GM19238 (cell line): Measurements from ENCODE around the gene DPH3.

ENCODE experiments used
- DNase-seq: peaks from one replicate; pipeline ENCODE4 v3.0.0; 2011; ENCODE audit warnings: low spot score; ENCODE audit not compliant: insufficient read length

The DPH3 gene

DNA sequence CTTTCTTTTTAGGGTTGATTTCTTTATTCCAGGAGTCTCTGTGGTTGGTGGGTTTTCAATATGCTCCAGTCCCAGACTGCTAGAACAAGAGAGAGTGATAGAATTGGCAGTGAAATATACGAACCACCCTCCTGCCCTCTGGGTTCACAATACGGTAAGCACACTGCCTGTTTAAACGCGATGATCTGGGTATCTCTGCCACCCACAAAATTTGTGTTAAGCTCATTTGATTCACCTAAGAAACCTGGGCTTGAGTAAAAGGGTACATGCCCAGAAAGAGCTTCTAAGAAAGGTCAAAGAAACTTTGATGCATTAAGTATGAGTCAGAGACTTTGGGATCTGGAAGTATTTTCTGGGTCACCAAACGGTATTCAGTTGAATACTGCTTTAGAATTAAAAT, 30.1 kb upstream of the DPH3 start:
- DNase-seq, result no peak

DNA sequence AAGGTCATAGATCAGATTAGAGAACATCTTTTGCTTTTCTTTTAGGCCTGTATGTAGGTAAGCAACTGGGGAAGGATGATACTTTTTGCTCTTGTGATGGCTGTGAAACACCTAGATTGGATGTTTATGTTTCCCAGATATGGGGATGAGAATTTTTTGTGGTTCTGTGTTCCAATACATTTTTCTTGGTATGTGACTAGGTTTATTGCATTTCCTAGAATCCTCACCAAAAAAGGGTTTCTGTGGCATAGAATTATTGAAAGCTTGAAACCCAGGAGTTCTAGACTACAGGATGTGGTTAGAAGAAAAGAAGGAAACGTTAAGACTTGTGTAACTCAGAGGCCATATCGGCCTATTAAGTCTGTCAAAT, 26.1 kb upstream of the DPH3 start:
- no peak for DNase-seq

DNA sequence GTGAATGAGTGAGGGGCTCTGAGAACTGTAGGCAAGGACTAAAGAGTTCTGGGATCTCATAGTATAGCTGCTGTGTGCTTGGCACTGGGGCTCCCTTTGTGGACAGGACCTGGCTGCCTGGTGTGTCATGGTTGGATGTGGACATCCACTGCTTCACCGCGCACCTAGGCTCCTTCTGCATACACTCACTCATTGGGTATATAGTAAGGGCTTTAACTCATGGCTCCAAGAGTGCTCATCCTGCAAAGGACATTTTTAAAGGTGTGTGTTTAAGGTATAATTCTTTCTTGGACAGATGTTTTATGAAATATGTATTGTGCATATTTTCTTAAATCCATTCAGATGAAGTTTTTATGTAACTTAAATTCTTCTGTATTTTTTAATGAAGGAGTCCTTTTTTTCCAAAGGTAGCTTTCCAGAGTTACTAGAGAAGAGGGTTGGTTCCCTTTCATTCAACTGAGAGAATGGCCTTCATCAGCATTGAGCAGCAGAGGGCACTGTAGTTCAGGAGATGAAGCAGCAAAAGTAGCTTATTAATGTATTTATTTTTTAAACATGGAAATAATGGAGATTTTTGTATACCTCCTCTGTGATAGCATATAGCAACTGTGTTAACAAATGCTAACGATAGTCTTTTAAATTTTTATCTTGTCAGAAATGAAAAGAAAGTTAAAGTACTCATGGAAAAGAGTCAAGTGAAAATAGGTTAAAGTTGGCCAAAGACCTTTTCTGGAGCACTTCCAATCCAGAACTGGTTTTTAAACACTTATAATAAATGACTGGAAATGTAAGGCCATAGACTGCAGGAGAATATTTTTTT, 25.5 kb upstream of the DPH3 start:
- DNase-seq, result no peak

DNA sequence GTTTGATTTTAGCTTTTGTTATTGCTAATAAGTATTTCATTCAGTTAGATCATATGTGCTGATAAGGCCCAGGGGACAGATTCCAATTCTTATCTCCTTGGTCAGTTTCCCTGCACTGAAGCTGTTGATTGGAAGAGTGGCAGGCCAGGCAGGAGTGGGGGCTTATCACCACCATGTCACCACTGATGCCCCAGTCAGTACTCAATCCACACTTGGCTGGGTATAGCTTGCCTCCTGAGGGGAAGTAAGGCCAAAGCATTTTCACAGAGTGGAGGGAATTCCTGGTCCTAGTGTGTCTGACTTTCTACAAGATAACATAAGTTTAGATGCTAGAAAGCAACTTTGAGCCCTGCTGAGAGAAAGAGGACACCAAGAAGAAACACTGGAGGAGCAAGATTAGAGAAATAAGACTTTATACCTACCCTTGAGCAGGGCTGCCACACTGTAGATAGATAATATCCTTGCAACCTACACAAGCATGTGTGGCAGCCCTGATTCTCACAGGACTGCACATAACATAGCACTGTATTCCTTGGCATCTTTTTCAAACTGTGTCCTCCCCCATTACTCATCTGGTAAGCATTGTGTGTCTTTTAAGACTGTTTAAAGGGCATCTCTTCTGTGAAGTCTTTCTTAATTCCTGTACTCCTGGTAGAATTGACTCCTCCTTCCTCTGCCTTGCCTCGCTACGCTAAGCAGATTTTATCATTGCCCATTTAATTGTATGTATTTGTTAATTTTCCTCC, 24.6 kb upstream of the DPH3 start:
- no peak for DNase-seq

DNA sequence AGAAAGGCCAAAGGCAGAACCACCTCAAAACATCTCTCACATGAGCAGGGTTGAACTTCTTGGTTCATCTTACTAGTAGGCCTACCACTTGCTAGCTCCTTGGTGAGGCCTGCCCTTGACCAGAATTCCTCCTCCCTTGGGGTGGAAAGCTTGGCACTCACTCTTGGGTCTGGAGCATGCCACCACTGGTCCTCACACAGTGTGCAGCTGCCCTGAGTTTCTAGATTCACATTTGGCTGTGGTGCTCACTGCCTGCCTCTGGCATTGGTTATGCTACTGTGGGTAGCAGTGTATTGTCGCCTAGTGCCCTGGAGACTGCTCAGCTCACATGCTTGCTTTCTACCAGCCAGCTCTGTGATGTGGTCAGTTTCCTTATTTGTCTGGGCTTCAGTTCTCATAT, 23.9 kb upstream of the DPH3 start:
- no peak for DNase-seq

DNA sequence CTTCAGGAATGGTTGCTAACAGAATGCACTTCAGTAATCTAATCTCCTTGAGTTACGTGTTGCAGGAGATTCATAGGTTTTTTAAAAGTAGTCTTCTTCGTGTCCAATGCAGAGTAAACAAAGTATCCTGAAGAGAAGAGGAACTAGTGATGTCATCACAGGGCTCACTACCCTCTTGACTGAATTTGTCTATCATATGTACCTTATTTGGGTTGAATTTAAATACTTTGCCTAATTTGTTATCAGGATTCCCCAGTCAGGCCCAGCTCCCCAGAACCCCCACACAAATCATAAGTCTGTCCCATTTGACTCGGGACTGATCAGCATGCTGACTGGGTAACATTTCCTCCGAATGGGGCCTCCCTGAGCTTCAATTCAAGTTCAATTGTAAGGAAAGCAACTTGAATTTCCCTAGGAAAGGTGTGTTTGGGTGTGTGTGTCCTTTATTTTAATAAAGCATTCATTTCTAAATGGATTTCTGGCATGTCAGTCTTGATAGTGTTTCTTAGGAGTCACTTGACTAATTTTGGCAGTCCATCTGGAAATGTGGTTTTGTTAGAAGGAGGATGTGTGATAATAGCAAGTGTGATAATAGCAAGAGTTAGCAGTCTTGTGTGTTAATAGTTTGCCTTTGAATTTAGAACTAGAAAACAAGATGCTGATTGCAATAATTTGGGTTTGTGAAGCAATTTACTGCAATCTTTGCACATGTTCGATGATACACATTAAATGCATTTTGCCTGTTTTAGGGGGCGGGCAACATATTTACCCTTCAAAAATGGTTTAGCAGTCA, 22.2 kb upstream of the DPH3 start:
- no peak for DNase-seq

DNA sequence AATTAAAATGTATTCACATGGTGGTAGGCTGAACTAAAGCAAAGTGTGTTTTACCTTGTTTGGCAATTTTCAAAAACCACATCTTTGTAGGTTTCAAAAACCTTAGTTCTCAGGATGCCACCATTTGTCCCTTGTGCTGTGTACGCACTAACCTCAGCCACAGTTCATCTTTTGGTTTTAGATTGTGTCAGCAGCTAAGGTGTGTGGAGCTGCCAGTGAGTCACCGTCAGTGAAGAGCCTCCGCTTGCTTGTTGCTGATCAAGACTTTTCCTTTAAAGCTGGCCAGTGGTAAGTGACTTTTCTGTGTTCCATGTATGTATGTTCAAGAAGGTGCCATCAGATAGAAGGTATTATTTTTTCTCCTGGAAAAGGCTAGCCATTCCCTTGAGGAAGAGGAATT, 21.4 kb upstream of the DPH3 start:
- DNase-seq, result no peak

DNA sequence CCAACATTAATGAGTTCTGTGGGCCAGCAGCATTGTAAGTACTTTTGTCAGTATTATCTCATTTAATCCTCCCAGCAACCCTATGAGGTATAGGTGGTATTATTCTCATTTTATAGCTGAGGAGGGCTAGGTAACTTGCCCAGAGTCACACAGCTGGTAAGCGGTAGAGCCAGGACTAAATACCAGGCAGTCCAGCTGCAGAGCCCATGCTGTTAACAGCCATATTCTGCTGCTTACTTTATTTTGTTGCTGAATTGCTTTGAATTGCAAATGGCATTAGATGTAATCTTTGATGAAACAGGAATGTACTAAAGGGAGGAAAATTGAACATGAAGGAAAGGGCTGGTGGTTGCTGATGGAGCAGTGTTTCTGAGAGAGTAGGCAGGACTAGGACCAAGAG, 19.9 kb upstream of the DPH3 start:
- no peak for DNase-seq

DNA sequence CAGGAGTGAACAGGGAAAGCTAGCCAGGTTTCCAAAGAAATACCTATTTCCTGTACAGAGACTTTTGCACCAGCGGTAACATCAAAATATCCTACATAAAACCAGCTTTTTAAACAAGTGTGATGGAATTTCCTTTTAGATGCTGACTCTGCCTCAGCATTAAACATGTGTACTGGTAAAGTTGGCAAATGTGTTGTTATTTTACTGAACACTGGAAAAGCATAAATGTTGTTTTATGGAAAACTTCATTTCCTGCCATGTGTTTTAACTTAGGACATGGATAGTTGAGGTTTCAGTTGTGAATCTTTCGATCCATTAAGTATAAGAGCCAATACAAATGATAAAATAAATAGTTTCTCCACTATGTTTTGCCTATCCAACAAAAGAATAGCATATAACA, 15.9 kb upstream of the DPH3 start:
- DNase-seq, result no peak

DNA sequence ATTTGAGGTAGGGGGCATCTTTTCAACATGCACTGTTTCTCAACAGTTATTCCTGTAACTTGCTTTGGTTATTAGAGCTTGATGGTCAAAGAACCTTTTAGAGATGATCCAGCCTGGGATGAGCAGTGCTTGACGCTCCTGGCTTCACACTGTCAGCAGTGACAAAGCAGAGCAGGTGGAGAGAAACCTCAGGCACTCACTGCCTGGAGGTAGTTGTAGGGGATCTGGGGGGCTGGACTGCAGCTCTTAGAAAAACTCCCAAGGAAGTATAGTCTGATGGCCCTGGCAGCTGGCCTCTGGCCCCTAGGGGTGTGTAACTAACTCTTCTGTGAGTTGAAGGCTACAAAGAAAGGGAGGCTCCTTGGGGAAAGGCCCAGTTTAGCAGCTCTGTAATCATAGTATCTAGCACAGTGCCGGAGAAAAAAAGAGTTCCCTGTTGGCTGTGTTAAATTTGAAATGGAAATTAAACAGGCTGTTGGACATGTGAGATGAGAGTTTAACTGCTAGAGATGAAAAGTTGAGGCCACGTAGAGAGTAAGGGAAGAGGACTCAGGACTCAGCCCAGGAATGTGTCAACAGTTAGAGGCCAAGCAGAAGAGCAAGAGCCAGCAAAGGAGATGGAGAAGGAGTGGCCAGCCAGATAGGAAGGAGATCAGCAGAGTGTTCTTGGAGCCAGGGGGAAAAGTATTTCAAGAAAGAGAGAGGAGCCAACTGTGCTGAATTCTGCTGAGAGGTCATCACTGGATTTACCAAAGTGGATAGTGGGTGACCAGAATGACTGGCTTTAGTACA, 14.5 kb upstream of the DPH3 start:
- no peak for DNase-seq

DNA sequence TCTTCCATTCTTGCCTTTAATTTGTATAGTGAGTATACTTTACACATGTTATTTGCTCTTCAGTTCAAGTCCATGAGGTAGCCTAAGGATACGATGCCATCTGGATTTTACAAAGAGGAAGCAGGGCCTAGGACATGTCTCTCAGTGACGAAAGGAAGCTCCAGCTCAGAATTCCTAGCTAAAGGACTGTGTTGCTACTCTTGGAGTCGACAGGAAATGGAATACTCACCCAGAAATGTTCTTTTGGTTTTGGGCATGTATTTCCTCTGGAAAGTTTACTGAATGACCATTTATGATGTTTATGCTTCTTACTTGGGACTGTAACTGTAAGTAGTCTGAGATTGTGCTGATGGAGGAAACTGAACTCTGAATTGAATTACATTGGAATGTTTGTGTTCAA, 12.7 kb upstream of the DPH3 start:
- DNase-seq, result no peak

DNA sequence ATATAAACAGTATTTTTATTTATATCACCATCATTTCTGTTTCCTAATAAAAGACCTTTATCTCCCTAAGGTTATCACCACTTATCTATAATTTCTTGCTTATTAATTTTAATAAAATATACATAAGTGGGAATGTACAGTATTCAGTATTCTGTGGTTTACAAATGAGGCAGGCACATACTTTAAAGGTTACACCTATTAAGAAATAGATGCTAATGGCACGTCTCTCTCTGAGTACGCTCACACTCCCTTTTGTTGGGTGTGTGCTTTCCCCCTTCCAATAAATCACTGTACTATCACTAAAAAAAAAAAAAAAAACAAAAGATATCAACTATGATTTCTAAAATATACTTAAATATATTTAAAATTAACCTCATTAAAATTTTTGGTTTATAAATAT, 9.1 kb upstream of the DPH3 start:
- DNase-seq, result no peak

DNA sequence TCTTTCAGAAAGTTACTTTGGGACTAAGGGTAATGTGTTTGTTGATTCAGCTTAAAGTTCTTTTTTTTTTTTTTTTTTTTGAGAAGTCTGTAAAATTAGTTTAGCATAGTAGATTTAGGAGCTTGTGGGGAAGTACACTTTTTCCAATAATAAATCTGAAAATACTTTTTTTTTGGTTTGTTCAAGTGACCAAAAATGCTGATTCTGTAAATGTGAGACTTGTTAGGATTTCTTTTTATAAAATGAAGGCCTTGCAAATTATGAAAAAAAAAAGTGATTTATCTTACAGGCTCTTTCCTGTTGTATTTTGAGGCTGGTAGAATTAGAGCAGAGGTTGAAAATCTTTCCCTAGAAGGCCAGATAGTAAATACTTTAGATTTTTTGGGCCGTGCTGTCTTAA, 7.8 kb upstream of the DPH3 start:
- DNase-seq, result no peak

DNA sequence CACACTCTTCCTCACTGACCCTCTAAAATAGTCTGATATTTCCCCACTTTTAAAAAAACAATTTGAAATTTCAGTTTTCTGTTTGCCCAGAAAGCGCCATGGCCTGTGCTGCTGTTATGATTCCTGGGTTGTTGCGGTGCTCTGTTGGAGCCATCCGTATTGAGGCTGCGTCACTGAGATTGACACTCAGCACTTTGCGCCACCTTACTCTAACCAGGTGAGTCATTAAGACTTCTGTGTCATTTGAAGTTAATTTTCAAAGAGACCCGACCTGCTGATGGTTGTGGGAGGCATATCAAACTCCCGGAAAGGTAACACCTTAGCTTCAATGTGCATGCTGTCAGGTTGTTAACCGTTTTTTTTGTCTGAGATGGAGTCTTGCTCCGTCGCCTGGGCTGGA, 6.1 kb upstream of the DPH3 start:
- DNase-seq, result no peak

DNA sequence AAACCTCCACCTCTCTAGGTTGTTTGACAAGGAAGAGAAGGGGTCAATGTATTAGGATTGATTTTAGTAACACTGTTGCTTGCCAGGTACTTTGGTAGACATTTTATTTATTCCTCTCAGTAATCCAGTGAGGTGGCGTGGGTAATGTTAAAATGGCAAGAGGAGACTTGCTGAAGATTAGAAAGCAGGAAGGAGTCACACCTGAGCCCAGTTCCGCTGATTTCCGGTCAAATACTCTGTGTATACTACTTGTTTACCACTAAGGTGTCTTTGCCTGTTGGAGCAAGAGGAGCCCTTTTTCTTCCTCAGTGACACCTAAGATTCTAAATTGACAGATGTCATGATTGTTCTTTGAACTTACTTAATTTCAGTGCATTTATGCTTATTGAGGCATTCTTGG, 2.0 kb upstream of the DPH3 start:
- no peak for DNase-seq

DNA sequence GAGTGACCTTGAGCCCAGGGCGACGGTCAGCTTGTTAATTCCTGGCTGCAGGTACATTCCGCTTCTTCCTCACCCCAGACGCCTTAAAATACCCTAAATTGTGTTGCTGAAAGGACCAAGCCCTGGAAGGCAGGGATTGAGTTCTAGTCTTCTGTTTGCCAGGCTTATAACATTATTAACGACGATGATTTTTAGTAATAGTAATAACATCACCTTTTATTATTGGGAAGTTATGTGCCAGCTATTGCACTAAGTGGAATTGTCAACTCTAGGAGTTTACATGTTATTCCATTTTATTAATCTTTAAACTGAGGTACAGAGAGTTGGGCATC, 678 bp upstream of the DPH3 start:
- no peak for DNase-seq

DNA sequence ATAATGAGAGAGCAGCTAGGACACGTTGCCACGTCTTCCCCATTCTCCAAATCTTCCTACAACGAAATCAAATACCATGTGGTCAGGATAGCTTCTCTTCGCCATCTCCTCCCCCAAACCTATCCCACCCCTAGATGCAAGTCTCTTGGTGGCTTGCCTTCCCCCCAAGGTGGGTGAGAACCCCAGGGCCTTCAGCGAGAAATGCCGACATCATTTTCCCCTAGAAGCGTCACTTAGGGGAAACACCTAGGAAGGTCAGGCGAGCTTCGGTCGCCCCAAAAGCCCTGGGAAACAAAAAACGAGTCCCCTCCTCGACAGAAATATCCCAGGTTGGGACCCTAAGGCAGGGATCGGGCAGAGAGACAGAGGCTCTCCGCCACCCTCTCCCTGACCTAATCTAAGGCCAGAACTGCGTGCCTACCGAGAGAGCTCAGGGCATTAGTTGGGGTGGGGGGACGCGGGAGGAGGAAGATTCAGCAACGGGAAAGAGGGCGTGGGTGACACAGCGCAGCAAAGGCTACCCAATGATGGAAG, 502 bp downstream of the DPH3 start:
- no peak for DNase-seq

DNA sequence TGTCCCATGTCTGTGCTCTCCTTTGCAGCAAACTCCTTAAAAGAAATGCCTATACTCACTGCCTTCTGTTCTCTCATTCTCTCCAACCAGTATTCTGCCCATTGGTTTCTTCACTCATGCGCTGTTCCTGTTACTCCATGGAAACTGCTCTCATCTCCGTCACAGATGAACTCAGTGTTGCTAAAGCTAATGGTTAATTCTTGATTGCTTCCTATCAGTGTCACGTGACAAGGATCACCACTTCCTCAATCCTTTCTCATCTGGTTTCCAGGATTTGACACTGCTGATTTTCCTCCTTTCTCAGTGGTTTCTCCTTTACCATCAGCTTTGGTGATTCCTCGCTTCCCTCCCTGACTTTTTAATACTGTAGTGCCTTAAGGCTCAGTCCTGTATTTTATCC, 2.6 kb downstream of the DPH3 start:
- DNase-seq, result no peak

DNA sequence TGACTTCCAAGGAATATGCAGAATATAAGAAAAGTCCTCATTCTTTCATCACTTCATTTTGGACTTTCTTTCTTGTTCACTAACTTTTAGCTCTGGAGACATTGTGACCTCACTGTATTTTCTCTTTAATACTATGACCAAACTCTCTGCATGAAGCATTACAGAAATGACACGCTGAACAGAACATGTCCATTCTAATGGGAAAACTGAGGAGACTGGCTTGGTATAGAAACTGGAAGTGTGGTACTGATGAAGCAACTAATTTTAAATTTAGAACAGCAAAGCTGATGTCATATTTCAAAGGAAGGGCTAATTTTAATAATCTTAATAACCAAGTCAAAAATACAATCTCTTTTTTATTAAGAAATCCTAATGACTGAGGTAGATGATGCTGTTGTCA, 4.7 kb downstream of the DPH3 start:
- no peak for DNase-seq

DNA sequence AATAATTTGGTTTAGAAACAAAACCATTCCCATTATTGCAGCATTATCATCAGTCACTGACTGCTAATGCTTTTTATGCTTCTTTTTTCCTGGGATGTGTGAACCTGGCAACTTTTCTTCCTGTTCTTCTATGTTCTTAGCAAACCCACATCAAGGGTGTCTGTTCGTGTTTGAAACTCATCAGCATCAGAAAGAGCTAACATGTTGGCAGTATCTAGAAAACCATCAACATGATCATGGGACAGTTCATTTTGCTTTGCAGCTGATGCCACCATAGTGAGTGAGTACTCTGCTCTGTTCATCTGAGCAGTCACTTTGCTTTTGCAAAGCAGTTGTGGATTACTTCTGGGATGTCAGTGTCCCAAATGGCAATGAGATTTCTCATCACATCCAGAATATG, 5.9 kb downstream of the DPH3 start:
- no peak for DNase-seq

DNA sequence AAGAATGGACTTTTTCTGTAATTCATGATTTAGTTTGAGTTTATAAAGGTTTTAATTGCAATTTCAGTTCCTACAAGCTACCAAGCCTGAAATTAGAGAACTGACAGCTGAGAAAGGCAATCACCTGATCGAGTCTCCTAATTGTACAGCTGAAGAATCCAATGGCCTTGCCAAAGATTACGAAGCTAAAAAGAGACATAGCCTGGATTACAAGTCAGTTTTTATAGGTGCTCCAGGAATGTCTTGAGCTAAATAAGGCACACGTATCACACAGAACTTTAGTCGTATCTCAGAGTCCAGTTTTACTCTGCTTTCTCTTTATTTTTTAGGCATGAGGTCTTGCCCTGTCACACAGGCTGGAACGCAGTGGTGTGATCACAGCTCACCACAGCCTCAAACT, 6.6 kb downstream of the DPH3 start:
- DNase-seq, result no peak
